Stimulated activated CD4-positive, alpha-beta T cell treated with anti-CD3 and anti-CD28 coated beads, TNF-alpha, amount 100 ng/mL, for 1 hour (primary cell): ENCODE measurements around the gene SP7.
"Not testable (repeated sequence)": the region's sequence is repeated elsewhere in the genome, so short reads cannot be mapped to it uniquely, and the experiment has no call there.

Source experiments
- DNase-seq, 3 donors: peaks; one replicate each; pipeline ENCODE4 v3.0.0-alpha.2; 2020; ENCODE audit warnings: low read depth in 3 of 3, low spot score in 1 of 3

Gene SP7

GRCh38 chr12:53336181-53336681 is at the start of gene SP7:
Gene SP7 (minus strand): TSS chr12:53336354. CDS start chr12:53335646, 708 bp downstream.
- DNase-seq = no peak

- no peak for DNase-seq
Observed at GRCh38 chr12:53383258-53383657, 47.1 kb upstream of the SP7 start.

DNA sequence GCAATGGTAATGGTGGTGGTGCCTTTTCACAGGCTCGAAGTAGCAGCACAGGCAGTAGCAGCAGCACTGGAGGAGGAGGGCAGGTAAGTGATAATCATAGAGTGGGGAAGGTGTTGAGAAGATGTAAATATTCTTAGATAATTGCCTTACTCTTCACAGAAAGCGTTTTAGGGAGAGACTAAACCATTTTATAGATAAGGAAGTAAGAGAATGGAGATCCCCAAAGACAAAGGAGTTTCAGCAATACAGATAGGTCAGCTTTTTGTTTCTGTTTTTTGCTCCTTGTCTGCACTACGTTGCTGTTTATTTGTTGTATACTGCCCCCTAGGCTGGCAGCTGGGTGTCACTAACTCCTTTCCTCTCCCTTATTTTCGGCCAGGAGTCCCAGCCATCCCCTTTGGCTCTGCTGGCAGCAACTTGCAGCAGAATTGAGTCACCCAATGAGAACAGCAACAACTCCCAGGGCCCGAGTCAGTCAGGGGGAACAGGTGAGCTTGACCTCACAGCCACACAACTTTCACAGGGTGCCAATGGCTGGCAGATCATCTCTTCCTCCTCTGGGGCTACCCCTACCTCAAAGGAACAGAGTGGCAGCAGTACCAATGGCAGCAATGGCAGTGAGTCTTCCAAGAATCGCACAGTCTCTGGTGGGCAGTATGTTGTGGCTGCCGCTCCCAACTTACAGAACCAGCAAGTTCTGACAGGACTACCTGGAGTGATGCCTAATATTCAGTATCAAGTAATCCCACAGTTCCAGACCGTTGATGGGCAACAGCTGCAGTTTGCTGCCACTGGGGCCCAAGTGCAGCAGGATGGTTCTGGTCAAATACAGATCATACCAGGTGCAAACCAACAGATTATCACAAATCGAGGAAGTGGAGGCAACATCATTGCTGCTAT is 45.8 kb upstream of the SP7 start:
- no peak for DNase-seq

DNA sequence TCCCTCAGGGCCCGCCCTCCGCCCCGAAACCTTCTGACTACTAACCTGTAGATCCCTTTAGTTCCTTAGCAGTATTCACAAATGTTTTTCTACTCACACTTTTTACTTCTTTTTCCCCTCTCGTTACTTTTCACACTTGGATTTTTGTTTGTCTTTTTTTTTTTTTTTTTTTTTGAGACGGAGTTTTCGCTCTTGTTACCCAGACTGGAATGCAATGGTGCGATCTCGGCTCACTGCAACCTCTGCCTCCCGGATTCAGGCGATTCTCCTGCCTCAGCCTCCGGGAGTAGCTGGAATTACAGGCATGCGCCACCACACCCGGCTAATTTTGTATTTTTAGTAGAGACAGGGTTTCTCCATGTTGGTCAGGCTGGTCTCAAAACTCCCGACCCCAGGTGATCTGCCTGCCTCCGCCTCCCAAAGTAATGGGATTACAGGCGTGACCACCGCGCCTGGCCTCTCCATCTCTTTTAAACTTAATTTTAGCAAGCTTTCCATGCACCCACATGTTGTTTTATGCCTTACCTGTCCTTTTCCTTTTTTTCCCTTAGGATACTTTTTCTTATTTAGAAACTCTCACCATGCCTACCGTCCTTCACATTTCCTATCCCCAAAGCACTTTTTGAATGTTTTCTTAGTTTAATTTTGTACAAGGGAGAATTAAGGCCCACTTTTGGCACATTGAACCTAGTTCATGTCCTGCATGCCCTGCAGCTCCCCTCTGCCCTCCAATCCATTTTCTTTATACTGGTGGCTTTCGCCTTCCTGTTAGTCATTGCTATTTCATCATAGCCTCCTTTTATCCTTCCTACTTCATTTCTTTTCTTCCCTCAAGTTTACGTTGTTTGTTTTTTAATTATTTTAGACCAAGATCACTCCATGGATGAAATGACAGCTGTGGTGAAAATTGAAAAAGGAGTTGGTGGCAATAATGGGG is 44.9 kb upstream of the SP7 start:
- no peak for DNase-seq

- DNase-seq = peak; percentile 68 to 98 (median 71)
Observed at GRCh38 chr12:53380104-53380793, 44.1 kb upstream of the SP7 start, which contains the start of gene SP1. Gene SP1 (plus strand): TSS chr12:53380176. CDS start chr12:53380292, 116 bp downstream.

GRCh38 chr12:53379389-53380103 is 43.4 kb upstream of the SP7 start:
- DNase-seq = peak; percentile 70 to 99 (median 97)

DNA sequence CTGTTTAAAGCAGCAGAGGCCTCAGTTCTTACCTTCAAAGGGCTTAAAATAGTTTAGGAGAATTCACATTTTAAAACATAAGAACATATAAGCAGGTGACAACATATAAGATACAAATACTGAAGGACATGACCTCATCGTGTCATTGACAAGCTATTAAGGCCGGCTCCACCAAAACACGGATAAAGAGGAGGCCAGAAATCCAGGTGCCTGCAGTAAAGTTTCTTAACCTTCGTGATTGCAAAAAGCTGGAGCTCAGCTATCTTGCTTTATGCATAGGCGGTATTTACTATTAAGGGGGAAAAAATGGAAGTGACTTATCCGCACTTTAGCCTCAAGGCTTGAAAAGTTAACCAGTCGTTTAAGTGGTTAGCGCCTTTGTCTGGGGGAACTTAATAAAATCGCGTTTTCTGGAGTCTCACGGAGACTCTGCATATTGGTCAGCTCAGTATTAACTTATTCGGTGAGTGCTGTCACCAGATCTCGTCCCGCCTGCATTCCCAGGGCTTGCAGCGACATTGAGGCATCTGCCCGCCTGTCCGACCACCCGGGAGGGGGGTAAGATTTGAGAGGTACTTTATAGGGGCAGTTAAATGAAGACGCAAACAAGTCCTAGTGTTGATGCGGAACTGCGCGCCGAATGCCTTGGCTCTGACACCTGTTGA is 42.7 kb upstream of the SP7 start:
- no peak for DNase-seq

GRCh38 chr12:53378222-53378621 is 42.1 kb upstream of the SP7 start:
- DNase-seq = no peak

GRCh38 chr12:53376747-53377146 is 40.6 kb upstream of the SP7 start:
- no peak for DNase-seq

GRCh38 chr12:53374277-53374676 is 38.1 kb upstream of the SP7 start:
- not testable (repeated sequence) for DNase-seq

DNA sequence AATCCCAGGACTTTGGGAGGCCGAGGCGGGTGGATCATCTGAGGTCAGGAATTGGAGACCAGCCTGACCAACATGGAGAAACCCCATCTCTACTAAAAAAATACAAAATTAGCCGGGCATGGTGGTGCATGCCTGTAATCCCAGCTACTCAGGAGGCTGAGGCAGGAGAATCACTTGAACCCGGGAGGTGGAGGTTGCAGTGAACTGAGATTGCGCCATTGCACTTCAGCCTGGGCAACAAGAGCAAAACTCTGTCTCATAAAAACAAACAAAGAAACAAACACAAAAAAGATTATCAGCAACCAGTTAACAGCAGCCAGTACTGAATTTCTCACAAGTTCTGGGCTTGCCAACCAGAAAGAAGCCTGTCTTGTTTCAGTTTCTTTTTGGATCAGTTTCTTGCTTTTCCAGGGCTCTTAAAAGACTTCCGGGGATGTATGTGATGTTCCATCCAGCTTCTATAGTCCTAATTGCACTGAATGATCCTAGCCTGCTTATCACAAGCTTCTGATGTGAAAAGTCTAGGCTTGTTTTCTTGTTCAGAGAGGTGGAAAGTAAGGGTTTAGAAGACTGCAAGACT is 37.5 kb upstream of the SP7 start:
- not testable (repeated sequence) for DNase-seq

GRCh38 chr12:53365245-53365904 is 29.2 kb upstream of the SP7 start:
- no peak for DNase-seq

DNA sequence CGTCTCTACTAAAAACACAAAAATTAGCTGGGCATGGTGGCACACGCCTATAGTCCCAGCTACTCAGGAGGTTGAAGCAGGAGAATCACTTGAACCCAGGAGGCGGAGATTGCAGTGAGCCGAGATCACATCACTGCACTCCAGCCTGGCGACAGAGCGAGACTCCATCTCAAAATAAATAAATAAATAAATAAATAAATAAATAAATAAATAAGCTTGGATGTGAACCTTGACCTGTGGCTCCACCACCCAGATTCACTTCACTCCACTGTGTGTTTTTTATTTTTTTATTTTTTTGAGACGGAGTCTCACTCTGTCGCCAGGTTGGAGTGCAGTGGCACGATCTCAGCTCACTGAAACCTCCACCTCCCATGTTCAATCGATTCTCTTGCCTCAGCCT is 25.5 kb upstream of the SP7 start:
- not testable (repeated sequence) for DNase-seq

DNA sequence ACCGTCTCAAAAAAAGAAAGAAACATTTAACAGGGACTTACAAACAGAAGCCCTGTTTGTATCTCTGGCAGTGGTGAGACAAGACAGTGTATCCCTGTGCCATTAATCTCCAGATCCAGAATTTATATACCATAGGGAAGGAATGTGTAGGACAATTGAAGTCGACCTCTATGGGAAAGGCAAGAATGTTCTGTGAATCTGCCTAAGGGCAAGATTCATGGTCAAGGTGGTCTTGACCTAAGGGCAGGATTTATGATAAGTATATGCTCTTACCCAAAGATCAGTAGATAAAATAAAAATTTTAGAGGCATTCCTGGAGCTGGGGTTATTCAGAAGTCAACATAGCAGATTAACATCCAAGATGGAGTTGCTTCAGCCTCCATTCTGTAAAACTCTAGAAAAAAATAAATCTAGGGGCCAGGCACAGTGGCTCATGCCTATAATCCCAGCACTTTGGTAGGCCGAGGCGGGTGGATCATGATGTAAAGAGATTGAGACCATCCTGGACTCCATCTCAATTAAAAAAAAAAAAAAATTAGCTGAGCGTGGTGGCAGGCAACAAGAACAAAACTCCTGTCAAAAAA is 22.8 kb upstream of the SP7 start:
- DNase-seq = no peak

- no peak for DNase-seq
Observed at GRCh38 chr12:53355121-53355520, 19.0 kb upstream of the SP7 start.

DNA sequence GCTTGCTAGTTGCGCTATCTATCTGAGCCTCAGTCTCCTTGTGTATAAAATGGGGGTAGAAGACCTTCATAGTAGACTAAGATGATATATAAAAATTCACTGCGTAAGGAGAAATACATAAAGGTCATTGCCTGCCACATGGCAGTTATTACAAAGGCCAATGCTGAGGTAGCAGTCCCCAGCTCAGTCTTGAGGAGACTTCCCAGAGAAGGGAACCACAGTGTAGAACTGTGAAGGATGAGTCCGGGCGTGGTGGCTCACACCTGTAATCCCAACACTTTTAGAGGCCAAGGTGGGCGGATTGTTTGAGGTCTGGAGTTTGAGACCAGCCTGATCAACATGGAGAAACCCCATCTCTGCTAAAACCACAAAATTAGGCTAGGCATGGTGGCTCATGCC is 17.1 kb upstream of the SP7 start:
- DNase-seq = no peak

DNA sequence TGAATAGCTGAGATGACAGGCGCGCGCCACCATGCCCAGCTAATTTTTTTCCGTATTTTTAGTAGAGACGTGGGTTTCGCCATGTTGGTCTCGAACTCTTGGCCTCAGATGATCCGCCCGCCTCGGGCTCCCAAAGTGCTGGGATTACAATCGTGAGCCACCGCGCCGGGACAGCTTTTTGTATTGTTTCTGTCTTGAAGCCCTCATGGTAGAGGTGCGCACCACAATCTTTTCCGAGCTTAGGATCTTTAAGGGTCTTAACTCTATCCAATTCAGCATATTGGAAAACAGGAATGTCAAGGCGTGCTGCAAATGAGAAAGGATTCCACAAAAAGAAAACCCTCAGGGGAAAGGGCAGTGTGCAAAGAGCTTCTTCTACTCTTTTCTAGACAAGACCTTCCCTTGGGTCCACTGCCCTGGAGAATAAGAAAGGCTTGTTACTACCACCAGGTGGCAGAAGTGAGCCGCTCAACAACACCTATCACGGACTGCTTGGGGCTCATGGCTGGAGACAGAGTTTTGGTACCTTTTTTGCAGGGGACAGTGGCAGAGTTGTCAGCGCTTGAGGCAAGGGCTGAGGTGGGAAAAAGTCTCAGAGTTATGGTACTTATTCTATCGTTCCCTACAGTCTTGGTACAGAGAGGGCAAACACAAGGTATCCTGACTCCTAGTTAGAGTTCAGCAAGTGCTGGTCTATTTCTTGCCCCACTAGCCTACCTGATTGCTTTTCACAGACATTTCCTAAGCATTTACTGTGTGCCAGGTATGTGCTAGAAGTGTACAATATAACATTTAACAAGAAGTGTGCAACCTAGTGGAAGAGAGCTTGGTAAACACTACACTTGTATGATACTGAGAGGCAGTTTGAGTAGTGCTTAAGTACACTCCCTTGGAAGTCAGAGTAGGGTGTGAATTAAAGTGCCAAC is 16.4 kb upstream of the SP7 start:
- DNase-seq = peak; percentile 59 to 75 (median 69)
